Measurements from ENCODE around the gene KCNH5.

The KCNH5 gene, protein sequence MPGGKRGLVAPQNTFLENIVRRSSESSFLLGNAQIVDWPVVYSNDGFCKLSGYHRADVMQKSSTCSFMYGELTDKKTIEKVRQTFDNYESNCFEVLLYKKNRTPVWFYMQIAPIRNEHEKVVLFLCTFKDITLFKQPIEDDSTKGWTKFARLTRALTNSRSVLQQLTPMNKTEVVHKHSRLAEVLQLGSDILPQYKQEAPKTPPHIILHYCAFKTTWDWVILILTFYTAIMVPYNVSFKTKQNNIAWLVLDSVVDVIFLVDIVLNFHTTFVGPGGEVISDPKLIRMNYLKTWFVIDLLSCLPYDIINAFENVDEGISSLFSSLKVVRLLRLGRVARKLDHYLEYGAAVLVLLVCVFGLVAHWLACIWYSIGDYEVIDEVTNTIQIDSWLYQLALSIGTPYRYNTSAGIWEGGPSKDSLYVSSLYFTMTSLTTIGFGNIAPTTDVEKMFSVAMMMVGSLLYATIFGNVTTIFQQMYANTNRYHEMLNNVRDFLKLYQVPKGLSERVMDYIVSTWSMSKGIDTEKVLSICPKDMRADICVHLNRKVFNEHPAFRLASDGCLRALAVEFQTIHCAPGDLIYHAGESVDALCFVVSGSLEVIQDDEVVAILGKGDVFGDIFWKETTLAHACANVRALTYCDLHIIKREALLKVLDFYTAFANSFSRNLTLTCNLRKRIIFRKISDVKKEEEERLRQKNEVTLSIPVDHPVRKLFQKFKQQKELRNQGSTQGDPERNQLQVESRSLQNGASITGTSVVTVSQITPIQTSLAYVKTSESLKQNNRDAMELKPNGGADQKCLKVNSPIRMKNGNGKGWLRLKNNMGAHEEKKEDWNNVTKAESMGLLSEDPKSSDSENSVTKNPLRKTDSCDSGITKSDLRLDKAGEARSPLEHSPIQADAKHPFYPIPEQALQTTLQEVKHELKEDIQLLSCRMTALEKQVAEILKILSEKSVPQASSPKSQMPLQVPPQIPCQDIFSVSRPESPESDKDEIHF

GRCh38 chr14:63045234-63045611 lies at the start of gene KCNH5:
Gene KCNH5 (minus strand): TSS chr14:63045458. CDS start chr14:63045186, 272 bp downstream.
- DNase-seq (ENCODE audit: low read depth): no peak

- no peak for DNase-seq (ENCODE audit: low read depth)
Observed at GRCh38 chr14:63091394-63091996, 46.2 kb upstream of the KCNH5 start.

- DNase-seq (ENCODE audit: low read depth): no peak
Observed at GRCh38 chr14:63088865-63089264, 43.6 kb upstream of the KCNH5 start.

GRCh38 chr14:63078569-63078968 lies 33.3 kb upstream of the KCNH5 start:
- DNase-seq (ENCODE audit: low read depth): no peak

DNA sequence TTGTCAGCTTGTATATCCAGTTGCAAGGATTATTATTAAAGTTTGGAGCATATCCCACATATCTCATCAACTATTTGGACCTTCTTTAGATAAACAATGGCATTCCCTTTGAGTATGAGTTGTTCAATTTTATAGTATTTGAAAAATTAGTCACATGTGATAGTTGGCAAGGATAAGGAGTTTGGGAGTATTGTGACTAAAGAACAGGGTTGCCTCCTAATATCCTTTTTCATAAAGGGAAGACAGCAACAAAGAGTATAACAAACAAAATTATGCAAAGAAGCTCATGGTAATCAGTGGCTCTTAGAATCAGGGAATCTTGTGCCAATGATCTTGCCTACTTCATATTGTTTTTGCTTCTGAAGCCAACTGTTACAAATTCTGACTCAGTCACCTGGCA lies 31.2 kb upstream of the KCNH5 start:
- no peak for DNase-seq (ENCODE audit: low read depth)

GRCh38 chr14:63055631-63056030 lies 10.4 kb upstream of the KCNH5 start:
- DNase-seq (ENCODE audit: low read depth): no peak

- DNase-seq (ENCODE audit: low read depth): no peak
Observed at GRCh38 chr14:63051992-63052391, 6.7 kb upstream of the KCNH5 start.

DNA sequence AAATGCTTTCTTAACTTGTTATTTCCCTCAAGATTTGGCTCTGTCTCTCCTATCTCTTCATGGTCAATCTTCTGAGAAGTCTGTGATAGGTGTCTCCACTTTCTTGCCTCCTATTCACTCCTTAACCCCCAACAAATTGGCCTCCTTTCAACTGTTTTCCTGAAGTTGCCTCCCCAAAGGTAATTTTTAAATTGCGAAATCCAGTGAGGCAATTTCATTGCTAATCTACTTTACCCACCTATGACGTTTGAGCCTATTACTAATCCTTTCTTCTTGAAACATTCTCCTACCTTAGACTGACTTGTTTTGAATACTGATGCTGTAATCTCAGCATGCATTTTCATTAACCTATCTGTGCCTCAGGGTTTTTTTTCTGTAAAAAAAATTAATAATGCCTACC lies 6.0 kb upstream of the KCNH5 start:
- no peak for DNase-seq (ENCODE audit: low read depth)

DNA sequence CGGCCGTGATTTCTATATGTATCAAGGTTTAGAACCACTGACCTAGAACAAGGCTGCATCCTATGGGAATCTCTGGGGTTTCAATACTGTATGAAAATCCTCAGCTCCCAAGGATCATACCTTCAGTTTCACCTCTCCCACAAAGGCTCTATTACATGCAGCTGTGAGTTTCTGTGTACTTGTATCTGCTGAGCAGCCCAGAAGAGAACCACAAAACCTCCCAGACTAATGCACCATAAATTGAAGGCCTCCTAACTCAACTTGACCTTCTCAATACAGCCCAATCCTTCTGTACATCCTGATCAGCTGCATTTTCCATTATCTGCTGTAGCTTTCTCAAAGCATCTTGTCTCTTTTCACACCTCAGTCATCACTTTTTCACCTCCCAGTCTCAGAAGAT lies 5.4 kb upstream of the KCNH5 start:
- no peak for DNase-seq (ENCODE audit: low read depth)

DNA sequence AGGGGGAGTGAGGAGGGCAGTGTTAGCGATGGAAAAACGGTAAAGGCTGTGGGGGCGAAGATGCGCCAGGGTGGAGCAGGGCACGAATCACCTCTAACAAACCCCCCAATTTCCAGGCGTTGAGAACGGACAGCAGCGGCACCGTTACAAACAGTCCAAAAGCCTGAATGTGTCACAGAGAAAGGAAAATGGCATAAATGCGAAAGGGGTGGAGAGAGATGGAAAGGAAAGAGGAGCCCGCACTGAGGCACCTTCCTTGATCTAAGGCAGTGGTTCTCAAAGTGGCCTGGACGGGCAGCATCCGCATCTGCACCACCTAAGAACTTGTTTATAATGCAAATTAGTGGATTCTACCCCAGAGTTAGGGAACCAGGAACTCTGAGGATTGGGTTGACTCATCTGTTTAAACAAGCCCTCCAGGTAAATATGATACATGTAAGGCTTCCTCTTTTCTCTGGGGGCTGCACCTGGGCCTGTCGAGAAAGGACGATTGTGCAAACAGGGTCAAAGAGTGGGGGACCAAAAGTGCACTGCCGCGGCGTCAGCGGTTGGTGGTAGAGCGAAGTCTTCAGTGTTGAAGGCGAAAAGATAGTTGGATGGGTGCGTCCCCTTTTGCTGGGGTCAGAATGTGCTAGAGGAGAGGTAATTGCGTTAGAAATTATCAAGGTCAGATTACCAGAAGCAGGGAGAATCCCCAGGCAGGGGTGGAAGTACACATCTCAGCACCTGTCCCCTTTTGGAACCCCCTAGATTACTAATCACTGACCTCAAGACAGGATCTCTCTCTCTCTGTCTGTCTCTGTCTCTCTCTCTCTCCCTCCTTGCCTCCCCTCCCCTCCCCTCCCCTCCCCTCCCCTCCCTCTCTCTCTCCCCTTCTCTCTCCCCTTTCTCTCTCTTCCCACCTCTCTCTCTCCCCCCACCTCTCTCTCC lies 1.3 kb upstream of the KCNH5 start:
- DNase-seq (ENCODE audit: low read depth): no peak

DNA sequence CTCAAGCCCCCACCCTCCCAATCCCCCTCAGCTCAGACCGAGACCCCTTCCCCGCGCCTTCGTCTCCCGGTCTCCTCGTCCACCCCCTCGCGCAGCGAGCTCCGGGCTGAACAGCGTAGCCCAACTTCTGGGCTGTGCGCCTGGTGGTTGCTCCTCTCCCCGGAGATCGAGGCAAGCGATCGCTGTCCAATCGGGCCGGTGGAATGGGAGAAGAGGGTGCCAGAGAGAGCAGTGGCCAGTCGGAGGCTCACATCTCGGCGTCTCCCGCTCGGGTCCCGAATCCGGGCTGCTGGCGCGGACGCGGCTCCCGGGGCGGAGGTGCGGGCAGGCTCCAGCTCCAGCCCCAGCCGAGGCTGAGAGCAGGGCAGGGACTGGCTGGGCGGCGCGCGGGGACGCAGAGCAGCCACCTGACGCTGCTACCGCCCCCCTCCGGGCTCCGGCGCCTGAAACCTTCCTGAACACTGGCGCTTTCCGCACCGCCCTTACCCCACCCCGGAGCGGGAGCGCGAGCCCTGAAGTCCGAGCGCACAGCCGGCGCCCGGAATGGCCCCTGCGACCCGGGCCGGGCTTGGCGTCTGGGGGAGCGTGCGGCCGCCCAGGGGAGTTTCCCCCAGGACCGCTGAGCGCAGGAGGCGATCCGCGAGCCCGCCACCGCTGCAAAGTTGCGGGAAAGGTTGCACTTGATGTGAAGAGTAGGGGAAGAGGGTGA lies 508 bp upstream of the KCNH5 start:
- no peak for DNase-seq (ENCODE audit: low read depth)

GRCh38 chr14:63039866-63040265 lies 5.4 kb downstream of the KCNH5 start:
- DNase-seq (ENCODE audit: low read depth): no peak

- no peak for DNase-seq (ENCODE audit: low read depth)
Observed at GRCh38 chr14:63032641-63033040, 12.6 kb downstream of the KCNH5 start.

DNA sequence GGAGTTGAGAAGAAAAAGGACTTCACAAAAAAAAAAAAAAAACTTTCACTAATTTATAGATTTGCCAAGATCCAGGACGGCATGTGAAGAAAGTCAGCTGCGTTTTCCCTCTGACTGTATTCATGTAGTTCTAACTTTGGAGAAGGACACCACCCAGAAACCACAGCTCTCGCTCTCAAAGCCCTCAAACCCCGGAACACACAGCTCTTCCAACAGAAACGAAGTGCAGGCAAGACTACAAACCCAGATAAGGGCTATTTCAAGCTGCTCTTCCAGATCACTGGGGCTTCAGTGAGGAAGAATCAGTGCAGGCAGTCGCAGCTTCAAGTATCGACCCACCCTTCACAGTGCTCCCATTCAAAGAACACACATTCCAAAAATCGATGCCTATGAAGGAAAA lies 13.2 kb downstream of the KCNH5 start:
- DNase-seq (ENCODE audit: low read depth): no peak

- no peak for DNase-seq (ENCODE audit: low read depth)
Observed at GRCh38 chr14:63030113-63030512, 15.1 kb downstream of the KCNH5 start.

GRCh38 chr14:63027719-63028118 lies 17.5 kb downstream of the KCNH5 start:
- no peak for DNase-seq (ENCODE audit: low read depth)

GRCh38 chr14:63026491-63026890 lies 18.8 kb downstream of the KCNH5 start:
- DNase-seq (ENCODE audit: low read depth): no peak

- DNase-seq (ENCODE audit: low read depth): no peak
Observed at GRCh38 chr14:63014621-63015020, 30.6 kb downstream of the KCNH5 start.

- DNase-seq (ENCODE audit: low read depth): no peak
Observed at GRCh38 chr14:63012171-63012570, 33.1 kb downstream of the KCNH5 start.

- DNase-seq (ENCODE audit: low read depth): no peak
Observed at GRCh38 chr14:63011623-63012022, 33.6 kb downstream of the KCNH5 start.

DNA sequence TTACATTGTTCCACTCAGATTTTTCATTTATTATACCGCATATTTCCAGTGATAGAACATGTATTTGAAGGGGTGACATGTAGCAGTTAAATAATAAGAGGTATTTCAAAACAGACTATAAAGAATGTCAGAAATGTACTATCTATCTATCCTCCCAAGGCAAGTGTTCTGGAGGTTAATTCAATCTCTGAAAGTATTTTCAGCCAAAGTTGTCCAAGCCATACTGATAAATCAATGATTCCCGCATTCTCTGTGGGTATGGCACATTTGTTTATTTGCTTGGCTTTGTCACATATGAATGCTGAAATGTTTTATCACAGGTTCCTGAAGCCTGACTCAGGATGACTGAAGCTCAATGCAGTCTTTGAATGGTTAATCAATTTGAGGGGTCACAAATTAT lies 35.8 kb downstream of the KCNH5 start:
- no peak for DNase-seq (ENCODE audit: low read depth)
